Activated T-cell treated with anti-CD3 and anti-CD28 coated beads, Interleukin-2, amount 50 U/mL, for 48 hours (primary cell): Measurements from ENCODE around the gene OPRD1.
"Not testable (repeated sequence)": the region's sequence is repeated elsewhere in the genome, so short reads cannot be mapped to it uniquely, and the experiment has no call there.

Source experiments
- DNase-seq, 2 experiments: peaks; one replicate each; pipeline ENCODE4 v3.0.0-alpha.2; 2020

The OPRD1 gene

GRCh38 chr1:28811766-28812668, at the start of gene OPRD1:
Gene OPRD1 (plus strand): TSS chr1:28812170. CDS start chr1:28812384, 214 bp downstream.
- peak; percentile 19 to 32 for DNase-seq

GRCh38 chr1:28766532-28767183, 45.3 kb upstream of the OPRD1 start:
- peak in 1 of 2 experiments; percentile 9 for DNase-seq

GRCh38 chr1:28770601-28771165, 41.3 kb upstream of the OPRD1 start:
- DNase-seq: no peak

GRCh38 chr1:28771921-28772320, 40.0 kb upstream of the OPRD1 start:
- peak in 1 of 2 experiments; percentile 12 for DNase-seq

GRCh38 chr1:28773105-28773504, 38.9 kb upstream of the OPRD1 start:
- DNase-seq: peak in 1 of 2 experiments; percentile 10

GRCh38 chr1:28775121-28775942, 36.6 kb upstream of the OPRD1 start:
- peak; percentile 69 to 78 for DNase-seq

GRCh38 chr1:28776341-28776740, 35.6 kb upstream of the OPRD1 start:
- DNase-seq: no peak

GRCh38 chr1:28778021-28778420, 33.9 kb upstream of the OPRD1 start:
- no peak for DNase-seq

GRCh38 chr1:28779751-28780408, 32.1 kb upstream of the OPRD1 start:
- no peak for DNase-seq

GRCh38 chr1:28781305-28781704, 30.7 kb upstream of the OPRD1 start:
- DNase-seq: no peak

GRCh38 chr1:28782011-28782410, 30.0 kb upstream of the OPRD1 start:
- no peak for DNase-seq

- no peak for DNase-seq
Measured at GRCh38 chr1:28783363-28783762, 28.6 kb upstream of the OPRD1 start.

GRCh38 chr1:28789412-28789811, 22.6 kb upstream of the OPRD1 start:
- DNase-seq: no peak

GRCh38 chr1:28789816-28790215, 22.2 kb upstream of the OPRD1 start:
- DNase-seq: no peak

- no peak for DNase-seq
Measured at GRCh38 chr1:28790377-28791035, 21.5 kb upstream of the OPRD1 start.

- DNase-seq: not testable (repeated sequence)
Measured at GRCh38 chr1:28791929-28792328, 20.0 kb upstream of the OPRD1 start.

- no peak for DNase-seq
Measured at GRCh38 chr1:28792644-28793121, 19.3 kb upstream of the OPRD1 start.

- DNase-seq: not testable (repeated sequence)
Measured at GRCh38 chr1:28794582-28794981, 17.4 kb upstream of the OPRD1 start.

GRCh38 chr1:28796352-28797211, 15.4 kb upstream of the OPRD1 start:
- DNase-seq: no peak

- no peak for DNase-seq
Measured at GRCh38 chr1:28800324-28800723, 11.6 kb upstream of the OPRD1 start.

- no peak for DNase-seq
Measured at GRCh38 chr1:28801461-28801860, 10.5 kb upstream of the OPRD1 start.
